HG03039 (cell line): Measurements from ENCODE around the gene RIC8B.

Source experiments
- ATAC-seq: cut with Tn5 transposase; IDR thresholded peaks from one replicate; pipeline ENCODE4 v1.9.1; 2021; ENCODE audit warnings: mild to moderate bottlenecking, moderate library complexity; ENCODE audit not compliant: unreplicated experiment

Gene RIC8B

GRCh38 chr12:106801167-106801708 is 26.8 kb downstream of the RIC8B start:
- no peak for ATAC-seq

DNA sequence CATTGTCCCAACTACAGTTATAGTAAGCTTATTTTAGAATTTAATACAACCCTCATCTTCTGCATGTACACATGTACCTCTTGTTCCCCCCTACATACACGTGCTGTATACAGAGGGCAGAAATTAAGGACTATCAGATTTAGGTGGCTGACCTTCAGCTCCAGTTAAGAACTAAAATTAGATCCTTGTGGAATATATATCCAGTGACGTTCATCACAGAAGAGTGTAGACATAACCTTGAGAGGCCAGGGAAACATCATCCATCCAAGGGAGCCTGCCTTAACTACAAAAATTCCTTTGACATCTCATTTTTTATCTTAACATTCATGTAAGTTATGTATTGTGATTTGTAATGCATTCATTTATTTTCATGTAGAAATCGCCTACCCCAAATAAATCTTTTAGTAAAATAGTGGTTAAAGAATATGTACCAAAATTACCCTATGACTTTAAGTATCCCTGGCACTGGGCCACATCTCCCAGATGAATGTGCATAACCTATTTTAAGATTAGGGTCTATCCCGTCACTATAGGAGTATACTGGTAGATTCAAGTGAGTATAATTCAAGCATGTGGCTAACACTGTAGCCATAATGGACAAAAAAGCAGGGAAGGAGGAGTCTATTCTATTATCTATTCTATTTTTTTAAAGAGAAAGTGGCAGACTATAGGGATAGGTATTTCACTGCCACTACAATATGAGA is 27.5 kb downstream of the RIC8B start:
- ATAC-seq = no peak

DNA sequence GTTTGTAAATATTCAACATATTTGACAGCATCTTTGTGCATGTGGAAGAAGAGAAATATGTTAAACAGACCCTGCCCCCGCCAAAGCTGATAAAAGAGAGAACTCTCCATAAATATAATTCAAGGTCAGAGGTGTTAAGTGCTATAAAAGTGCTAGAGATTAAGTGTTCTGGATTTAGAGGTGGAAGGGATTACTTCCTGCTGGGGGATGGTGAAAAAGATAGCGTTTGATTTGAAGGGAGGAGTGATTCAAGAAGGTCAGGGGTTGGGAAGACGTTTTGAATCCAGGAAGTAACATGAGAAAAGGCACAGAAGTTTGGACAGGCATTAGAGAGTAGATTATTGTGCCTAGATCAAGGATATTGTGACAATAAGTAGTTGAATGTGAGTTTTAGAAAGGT is 30.2 kb downstream of the RIC8B start:
- no peak for ATAC-seq

DNA sequence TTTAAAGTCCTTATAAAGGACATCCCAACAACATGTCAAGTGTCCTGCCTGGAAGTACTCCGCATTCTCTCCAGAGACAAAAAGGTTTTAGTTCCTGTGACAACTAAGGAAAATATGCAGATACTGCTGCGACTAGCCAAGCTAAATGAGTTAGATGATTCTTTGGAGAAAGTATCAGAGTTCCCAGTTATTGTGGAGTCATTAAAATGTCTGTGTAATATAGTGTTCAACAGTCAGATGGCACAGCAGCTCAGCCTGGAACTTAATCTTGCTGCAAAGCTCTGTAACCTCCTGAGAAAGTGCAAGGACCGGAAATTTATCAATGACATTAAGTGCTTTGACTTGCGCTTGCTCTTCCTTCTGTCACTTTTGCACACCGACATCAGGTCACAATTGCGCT is 40.2 kb downstream of the RIC8B start:
- no peak for ATAC-seq

GRCh38 chr12:106815741-106816140 is 41.3 kb downstream of the RIC8B start:
- ATAC-seq = no peak

DNA sequence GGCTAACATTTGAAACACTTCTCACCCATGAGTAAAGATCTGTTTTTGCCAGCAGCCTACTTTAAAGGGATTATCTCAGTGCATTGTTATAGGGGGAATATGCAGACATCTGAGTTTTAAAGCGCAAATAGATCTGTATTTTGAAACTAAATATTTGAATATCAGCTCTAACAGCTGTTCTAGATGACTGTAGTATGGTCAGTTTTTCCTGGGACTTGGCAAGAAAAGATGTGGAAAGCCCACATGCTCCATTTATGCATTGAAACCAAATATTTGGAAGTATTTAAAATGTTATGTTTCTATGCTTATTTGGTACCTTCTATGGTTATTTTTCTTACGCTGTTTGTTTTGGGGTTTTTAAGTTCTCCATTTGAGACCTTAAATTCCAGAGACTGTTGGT is 41.7 kb downstream of the RIC8B start:
- no peak for ATAC-seq

- ATAC-seq = no peak
Observed at GRCh38 chr12:106819991-106820390, 45.5 kb downstream of the RIC8B start.

DNA sequence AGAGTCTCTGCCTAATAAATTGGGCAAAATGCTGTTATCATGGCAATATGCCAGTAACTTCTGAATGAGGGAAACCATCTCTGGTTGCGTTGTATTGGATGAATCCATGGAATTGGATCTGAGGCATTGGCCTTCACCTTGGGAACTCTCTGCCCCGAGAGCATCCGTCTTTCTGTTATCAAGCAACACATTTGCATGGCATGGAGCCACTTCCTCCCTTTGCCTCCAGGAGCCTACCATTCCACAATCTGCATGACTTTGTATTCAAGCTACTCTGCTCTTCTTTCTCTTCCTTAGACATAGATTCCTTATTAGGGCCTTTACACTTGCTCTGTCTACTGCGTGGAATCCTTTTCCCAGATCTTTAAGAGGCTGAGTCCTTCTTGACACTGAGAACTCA is 57.2 kb downstream of the RIC8B start:
- ATAC-seq = no peak

DNA sequence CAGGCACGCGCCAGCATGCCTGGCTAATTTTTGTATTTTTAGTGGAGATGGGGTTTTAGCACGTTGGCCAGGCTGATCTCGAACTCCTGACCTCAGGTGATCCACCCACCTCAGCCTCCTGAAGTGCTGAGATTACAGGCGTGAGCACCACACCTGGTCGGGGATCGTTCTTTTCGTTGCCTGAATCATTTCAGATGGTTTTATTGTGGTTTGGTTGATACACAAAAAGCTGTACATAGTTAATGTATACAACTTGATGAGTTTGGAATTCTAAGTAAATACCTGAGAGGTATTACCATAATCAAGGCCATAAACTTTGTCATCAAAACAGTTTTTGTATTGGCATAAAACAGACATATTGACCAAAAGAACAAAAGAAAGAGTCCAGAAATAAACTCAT is 63.3 kb downstream of the RIC8B start:
- ATAC-seq = no peak

DNA sequence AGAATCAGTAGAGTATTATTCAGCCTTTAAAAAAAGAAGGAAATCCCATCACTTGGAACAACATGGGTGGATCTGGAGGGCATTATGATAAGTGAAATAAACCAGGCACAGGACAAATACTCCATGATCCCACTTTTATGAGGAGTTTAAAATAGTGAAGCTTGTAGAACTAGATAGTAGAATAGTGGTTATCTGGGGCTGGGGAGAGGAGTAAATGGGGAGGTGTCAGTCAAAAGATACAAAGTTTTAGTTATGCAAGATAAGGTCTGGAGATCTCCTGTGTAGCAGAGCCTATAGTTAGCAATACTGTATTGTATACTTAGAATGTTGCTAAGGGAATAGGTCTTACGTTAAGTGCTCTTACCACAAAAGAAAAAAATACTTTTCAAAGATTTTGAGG is 64.9 kb downstream of the RIC8B start:
- no peak for ATAC-seq

GRCh38 chr12:106840243-106840642 is 65.8 kb downstream of the RIC8B start:
- no peak for ATAC-seq

GRCh38 chr12:106841510-106842302 is 67.2 kb downstream of the RIC8B start:
- ATAC-seq = no peak

DNA sequence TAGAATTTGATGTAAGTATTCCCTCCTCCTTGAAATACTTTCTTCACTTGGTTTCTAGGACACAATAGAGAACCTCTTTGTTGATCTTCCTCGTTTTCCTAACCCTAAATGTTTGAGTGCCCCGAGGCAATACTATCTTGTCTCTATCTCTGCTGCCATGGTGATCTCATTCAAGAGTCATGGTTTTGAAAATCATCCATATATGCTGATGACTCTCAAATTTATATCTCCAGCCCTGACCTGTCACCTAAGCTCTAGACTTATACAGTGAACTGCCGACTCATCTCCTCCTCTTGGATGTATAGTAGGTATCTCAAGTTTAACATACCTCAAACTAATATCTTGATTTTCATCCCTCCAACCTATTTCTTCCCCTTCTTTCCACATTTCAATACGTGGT is 71.4 kb downstream of the RIC8B start:
- no peak for ATAC-seq

DNA sequence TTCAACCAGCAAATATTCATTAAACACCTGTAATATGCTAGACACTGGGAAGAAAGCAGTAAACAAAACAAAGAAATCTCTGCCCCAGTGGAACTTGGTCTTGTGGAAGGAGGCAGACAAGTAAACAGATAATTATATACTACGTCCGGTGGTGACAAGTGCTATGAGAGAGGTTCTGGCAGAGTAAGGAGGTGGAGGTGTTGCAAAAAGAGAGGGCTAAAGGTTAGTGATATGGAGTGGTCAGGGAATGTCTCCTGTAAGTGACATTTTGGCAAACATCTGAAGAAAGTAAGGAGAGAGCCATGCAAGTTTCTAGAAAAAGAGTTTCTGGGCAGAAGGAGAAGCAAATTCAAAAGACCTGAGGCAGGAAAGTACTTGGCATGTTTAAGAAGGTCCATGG is 73.4 kb downstream of the RIC8B start:
- no peak for ATAC-seq

- ATAC-seq = no peak
Observed at GRCh38 chr12:106851306-106851705, 76.8 kb downstream of the RIC8B start.

- ATAC-seq = no peak
Observed at GRCh38 chr12:106854723-106855122, 80.2 kb downstream of the RIC8B start.

- no peak for ATAC-seq
Observed at GRCh38 chr12:106855221-106855758, 80.8 kb downstream of the RIC8B start.

GRCh38 chr12:106861984-106862916 is 87.8 kb downstream of the RIC8B start:
- no peak for ATAC-seq

DNA sequence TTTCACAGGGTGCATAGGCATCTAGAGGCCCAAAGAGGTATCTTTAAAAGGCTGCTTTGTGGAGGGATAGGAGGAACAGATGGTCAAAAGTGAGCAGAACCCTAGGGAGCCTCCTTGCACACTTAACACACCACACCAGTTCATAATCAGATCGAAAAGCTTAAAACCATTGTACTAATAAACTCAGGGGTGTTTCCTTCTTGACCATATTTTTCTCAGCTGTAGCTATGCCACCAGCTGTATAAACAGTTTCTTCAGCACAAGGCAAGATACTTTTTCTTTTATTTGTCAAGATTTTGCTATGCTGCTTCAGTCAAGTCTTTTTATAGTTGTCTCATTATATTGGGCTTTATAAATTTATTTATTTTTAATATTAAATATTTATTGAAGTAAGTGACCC is 88.7 kb downstream of the RIC8B start:
- no peak for ATAC-seq

DNA sequence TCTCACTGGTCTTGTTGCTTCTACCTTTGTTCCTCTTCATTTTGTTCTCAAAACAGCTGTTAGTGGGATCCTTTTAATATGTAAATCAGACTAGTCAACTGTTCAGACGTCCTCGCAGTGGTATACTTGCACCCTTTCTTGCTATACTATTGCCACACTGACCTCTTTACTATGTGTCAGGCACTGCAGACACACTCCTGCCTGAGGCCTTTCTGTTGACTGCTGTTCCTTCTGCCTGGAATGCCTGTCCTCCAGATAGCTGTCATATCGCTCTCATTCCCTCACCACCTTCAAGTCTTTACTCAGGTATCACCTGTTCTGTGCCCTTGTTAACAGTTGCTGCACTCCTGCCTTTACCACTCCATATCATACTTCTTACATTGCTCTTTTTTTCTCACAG is 91.2 kb downstream of the RIC8B start:
- ATAC-seq = no peak
